Lung (tissue), 12 donors: Measurements from ENCODE around the gene GBE1. TPM values are rescaled to one million over a fixed set of nuclear protein-coding genes. Genes with fewer than 3 reads are reported as not detected.

Source experiments
- ATAC-seq: fragments of 200-7000 bp; cut with Tn5 transposase; one replicate; pipeline ENCODE4 v1.9.1; 2020; ENCODE audit warnings: moderate number of reproducible peaks; ENCODE audit not compliant: insufficient read depth, low FRiP score
- DNase-seq, 3 donors: peaks; one replicate each; pipeline ENCODE4 v3.0.0-alpha.2; 2013 to 2017
- H3K27ac ChIP-seq, 2 donors: one replicate each; pipeline ENCODE4 v1.5.1; 2013; ENCODE audit warnings: mild to moderate bottlenecking in 2 of 2, moderate library complexity in 2 of 2, control low read depth in 1 of 2, inconsistent platforms in 1 of 2, low read depth in 1 of 2, low read length in 1 of 2
- H3K27me3 ChIP-seq, 3 donors: one replicate each; pipeline ENCODE4 v1.5.1; 2013; ENCODE audit warnings: low read length in 2 of 3; ENCODE audit not compliant: control insufficient read depth in 3 of 3, insufficient read depth in 3 of 3
- H3K36me3 ChIP-seq, 4 donors: one replicate each; pipeline ENCODE4 v1.5.1; 2013; ENCODE audit warnings: low read length in 4 of 4, mild to moderate bottlenecking in 1 of 4, moderate library complexity in 1 of 4; ENCODE audit not compliant: control insufficient read depth in 4 of 4, insufficient read depth in 4 of 4
- H3K4me1 ChIP-seq, 5 donors: one replicate each; pipeline ENCODE4 v1.5.1; 2013; ENCODE audit warnings: low read length in 5 of 5, mild to moderate bottlenecking in 2 of 5, moderate library complexity in 1 of 5; ENCODE audit not compliant: control insufficient read depth in 5 of 5, insufficient read depth in 5 of 5
- H3K4me3 ChIP-seq: one replicate; pipeline ENCODE4 v1.5.1; 2013; ENCODE audit warnings: mild to moderate bottlenecking, control low read depth, moderate library complexity
- H3K9ac ChIP-seq, 2 donors: one replicate each; pipeline ENCODE4 v1.5.1; 2013; ENCODE audit warnings: low read length in 2 of 2, control low read depth in 1 of 2; ENCODE audit not compliant: insufficient read depth in 1 of 2
- H3K9me3 ChIP-seq, 4 donors: one replicate each; pipeline ENCODE4 v1.5.1; 2013; ENCODE audit warnings: low read length in 3 of 4, mild to moderate bottlenecking in 1 of 4, moderate library complexity in 1 of 4; ENCODE audit not compliant: control insufficient read depth in 4 of 4, insufficient read depth in 3 of 4
- CTCF ChIP-seq: IDR thresholded peaks from 2 replicates; pipeline ENCODE4 v1.5.1; 2012; ENCODE audit warnings: mild to moderate bottlenecking; ENCODE audit errors: control extremely low read depth, extremely low read depth
- WGBS, 2 donors: extraction: QIAGEN DNeasy Blood & Tissue Kit; methylation state at CpG; one replicate each; pipeline ENCODE4 v1.1.7; 2013; 5-methylcytosine and 5-hydroxymethylcytosine counted together
- polyA plus RNA-seq, 2 donors: library from polyadenylated mRNA; stranded (reverse); fragments of 200-250 nt; gene quantifications; one replicate each; pipeline ENCODE4 v1.2.1, GENCODE V29; 2013
- total RNA-seq, 2 donors: library from RNA; depleted of rRNA in 1 of 2; stranded (reverse); fragments of >200 nt in 1 of 2; gene quantifications; one replicate each; pipeline ENCODE4 v1.2.1, GENCODE V29; 2014 to 2021
- donor health status: control.
- donor health status: control.
- donor health status: Bipolar disorder and iron deficiency.
- donor health status: healthy.
- donor health status: DM: yes; HTN: yes; CAD: no.

GBE1 gene
- total and polyA plus RNA-seq, 4 donors, result 10.5 to 39.1 (median 31.6) TPM

GRCh38 chr3:81549388-81549787 is 212.1 kb downstream of the GBE1 start:
- WGBS, 2 donors, result 56 to 85% methylated on average over 1 of the region's 1 CpG
- no peak for ATAC-seq
- no peak for TF ChIP-seq CTCF

GRCh38 chr3:81545572-81545971 is 215.9 kb downstream of the GBE1 start:
- H3K4me1 ChIP-seq, result peaks cover 0 to 10% (median 0%) of the 10 kb centered on the region in 5 donors
- H3K36me3 ChIP-seq, result peaks cover 0 to 14% (median 1%) of the 10 kb centered on the region in 4 donors
- TF ChIP-seq CTCF, result no peak
- 88 to 93% methylated on average over 2 of the region's 2 CpGs for WGBS, 2 donors
- H3K9me3 ChIP-seq, result peaks cover 0 to 4% (median 0%) of the 10 kb centered on the region in 4 donors
- H3K9ac ChIP-seq, result no peak overlapping the region
- ATAC-seq (no peak), DNase-seq (no peak)
- no peak overlapping the region for H3K27ac ChIP-seq
- no peaks in the 10 kb centered on the region for H3K27me3 ChIP-seq
- no peak overlapping the region for H3K4me3 ChIP-seq

More at GRCh38 chr3:81549388-81549787, 212.1 kb downstream of the GBE1 start:
- H3K4me3 ChIP-seq, result no peak overlapping the region
- no peak overlapping the region for H3K9ac ChIP-seq
- H3K36me3 ChIP-seq, result peaks cover 0 to 14% (median 1%) of the 10 kb centered on the region in 4 donors
- H3K4me1 ChIP-seq, result peaks cover 0 to 10% (median 3%) of the 10 kb centered on the region in 5 donors
- peaks cover 0 to 4% (median 0%) of the 10 kb centered on the region in 4 donors for H3K9me3 ChIP-seq
- H3K27ac ChIP-seq, result no peak overlapping the region
- H3K27me3 ChIP-seq, result no peaks in the 10 kb centered on the region
- no peak for DNase-seq

- H3K4me3 ChIP-seq, result no peak overlapping the region
- H3K27ac ChIP-seq, result no peak overlapping the region
- no peaks in the 10 kb centered on the region for H3K27me3 ChIP-seq
- TF ChIP-seq CTCF, result no peak
- no peak for DNase-seq
- ATAC-seq, result no peak
- H3K9ac ChIP-seq, result no peak overlapping the region
- peaks cover 0 to 14% (median under 1%) of the 10 kb centered on the region in 4 donors for H3K36me3 ChIP-seq
- WGBS, 2 donors, result 83 to 91% methylated on average over 4 of the region's 4 CpGs
- H3K4me1 ChIP-seq, result peaks cover 0 to 10% (median 0%) of the 10 kb centered on the region in 5 donors
- peaks cover 0 to 4% (median 0%) of the 10 kb centered on the region in 4 donors for H3K9me3 ChIP-seq
Measured at GRCh38 chr3:81544385-81544784, 217.1 kb downstream of the GBE1 start.

DNA sequence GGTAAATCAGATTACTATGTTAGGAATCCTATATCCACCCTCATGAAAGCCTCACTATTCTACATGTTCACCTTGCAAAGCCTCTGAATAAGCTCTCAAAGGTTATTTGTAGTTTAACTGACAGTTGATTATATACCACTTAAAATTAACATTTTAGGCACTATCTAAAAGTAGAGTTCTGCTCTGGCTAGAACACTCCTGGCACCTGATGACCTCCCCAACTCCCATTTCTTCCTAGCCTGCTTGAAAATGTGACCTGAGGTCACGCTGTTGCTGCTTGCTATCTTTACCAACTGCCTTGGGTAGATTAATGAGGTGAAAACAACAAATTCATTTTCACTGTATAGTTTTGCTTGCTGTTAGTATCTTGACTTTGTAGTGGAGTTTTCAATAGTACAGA is 220.7 kb downstream of the GBE1 start:
- peaks cover 0 to 10% (median 0%) of the 10 kb centered on the region in 5 donors for H3K4me1 ChIP-seq
- 91 to 94% methylated on average over 1 of the region's 1 CpG for WGBS, 2 donors
- DNase-seq (no peak), ATAC-seq (no peak)
- no peaks in the 10 kb centered on the region for H3K27me3 ChIP-seq
- no peak for TF ChIP-seq CTCF
- H3K27ac ChIP-seq, result no peak overlapping the region
- H3K9ac ChIP-seq, result no peak overlapping the region
- no peak overlapping the region for H3K4me3 ChIP-seq
- no peaks in the 10 kb centered on the region for H3K9me3 ChIP-seq
- H3K36me3 ChIP-seq, result peaks cover 0 to 20% (median under 1%) of the 10 kb centered on the region in 4 donors
